Stimulated activated CD8-positive, alpha-beta memory T cell treated with anti-CD3 and anti-CD28 coated beads, Interleukin-4, amount 100 ng/mL, for 24 hours (primary cell): ENCODE measurements around the gene BICRAL.
"Not testable (repeated sequence)": the region's sequence is repeated elsewhere in the genome, so short reads cannot be mapped to it uniquely, and the experiment has no call there.

Experiments
- DNase-seq: peaks from one replicate; pipeline ENCODE4 v3.0.0-alpha.2; 2020; ENCODE audit warnings: low read depth

BICRAL gene

GRCh38 chr6:42795651-42796050 lies 13.8 kb downstream of the BICRAL start:
- DNase-seq, result no peak

DNA sequence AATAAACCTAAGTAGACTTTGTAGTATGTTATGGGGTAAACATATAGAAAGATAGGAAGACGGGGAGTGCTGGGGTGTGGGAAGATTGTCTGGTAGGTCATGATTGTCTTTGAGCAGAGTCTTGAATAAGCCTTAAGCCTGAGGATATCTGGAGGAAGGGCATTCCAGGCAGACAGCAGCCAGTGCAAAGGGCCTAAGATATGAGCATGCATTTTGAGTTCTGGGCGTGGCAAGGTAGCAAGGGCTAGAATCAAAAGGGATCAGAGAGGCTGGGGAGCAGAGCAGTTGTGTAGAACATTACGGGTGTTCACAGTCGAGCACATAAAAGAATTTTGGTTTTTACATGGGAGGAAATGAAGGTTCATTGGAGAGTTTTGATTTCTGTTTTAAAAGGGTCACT lies 14.3 kb downstream of the BICRAL start:
- no peak for DNase-seq

GRCh38 chr6:42797696-42798095 lies 15.8 kb downstream of the BICRAL start:
- DNase-seq, result not testable (repeated sequence)

DNA sequence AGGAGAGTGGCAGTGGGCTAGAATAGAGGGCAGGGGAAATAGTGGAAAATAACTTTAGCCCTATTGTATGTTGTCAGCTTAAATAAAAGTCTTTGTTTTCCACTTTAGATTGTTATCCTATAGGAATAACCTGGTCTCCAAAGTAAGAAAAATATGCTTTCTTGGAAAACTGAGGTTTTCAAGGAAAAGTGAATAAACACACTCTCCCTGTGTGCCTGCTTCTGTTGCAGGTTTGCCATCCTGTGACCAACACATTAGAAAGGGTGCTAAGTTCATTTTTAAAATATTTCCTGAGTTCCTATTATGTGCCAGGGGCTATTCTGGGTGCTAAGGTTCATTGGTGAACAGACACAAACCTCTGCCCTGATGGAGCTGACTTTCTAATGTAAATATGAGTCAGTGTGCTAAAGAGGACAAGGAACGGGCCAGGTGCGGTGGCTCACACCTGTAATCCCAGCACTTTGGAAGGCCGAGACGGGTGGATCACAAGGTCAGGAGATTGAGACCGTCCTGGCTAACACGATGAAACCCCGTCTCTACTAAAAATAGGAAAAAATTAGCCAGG lies 23.5 kb downstream of the BICRAL start:
- no peak for DNase-seq

DNA sequence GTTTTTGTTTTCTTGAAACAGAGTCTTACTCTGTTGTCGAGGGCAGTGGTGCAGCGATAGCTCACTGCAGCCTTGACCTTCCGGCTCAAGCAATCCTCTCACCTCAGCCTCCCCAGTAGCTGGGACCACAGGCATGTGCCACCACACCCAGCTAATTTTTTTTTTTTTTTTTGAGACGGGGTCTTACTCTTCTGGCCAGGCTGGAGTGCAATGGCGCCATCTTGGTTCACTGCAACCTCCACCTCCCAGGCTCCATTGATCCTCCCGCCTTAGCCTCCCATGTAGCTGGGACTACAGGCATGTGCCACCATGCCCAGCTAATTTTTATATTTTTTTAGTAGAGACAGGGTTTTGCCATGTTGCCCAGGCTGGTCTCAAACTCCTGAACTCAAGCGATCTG lies 24.5 kb downstream of the BICRAL start:
- not testable (repeated sequence) for DNase-seq

DNA sequence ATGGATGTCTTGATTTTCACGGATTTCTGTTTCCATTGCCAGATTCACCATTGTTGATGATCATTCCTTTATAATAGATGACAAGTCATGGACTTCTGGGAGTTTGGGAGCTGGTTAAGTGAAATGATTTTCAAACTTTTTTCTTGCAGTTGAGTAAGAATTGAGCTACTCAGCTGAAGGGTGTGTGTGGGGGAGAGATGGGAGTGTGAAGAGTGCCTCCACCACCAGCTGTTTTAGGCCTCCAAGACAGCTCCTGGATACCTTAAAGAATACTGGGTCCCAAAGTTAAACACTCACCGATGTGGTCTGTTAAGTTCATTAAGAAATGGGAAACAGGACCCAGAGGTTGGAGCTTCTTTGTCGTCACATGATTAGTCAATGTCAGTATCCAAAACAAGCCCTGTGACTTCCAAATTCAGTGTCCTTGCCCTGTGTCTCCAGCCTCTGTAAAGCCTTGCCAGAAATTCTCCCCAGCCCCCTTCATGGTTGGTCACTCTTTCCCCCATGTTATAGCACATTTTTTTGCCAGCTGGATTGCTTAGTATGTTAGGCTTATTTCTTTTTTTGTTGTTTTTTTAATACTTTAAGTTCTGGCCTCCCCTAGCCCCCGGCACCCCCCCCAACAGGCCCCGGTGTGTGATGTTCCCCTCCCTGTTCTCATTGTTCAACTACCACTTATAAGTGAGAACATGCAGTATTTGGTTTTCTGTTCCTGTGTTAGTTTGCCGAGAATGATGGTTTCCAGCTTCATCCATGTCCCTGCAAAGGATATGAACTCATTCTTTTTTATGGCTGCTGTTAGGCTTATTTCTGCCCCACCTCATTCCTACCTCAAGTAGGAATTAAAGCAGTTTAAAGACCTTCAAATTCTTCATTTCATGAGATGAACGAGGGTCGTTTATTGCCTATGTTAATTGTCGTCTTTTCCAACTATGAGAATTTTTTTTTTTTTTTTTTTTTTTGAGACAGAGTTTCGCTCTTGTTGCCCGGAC lies 26.9 kb downstream of the BICRAL start:
- DNase-seq, result no peak

- no peak for DNase-seq
These were observed 31.3 kb downstream of the BICRAL start for GRCh38 chr6:42813074-42813645.

GRCh38 chr6:42813906-42814444 lies 32.1 kb downstream of the BICRAL start:
- DNase-seq, result no peak

GRCh38 chr6:42815726-42816125 lies 33.9 kb downstream of the BICRAL start:
- not testable (repeated sequence) for DNase-seq

GRCh38 chr6:42817907-42818306 lies 36.1 kb downstream of the BICRAL start:
- no peak for DNase-seq

GRCh38 chr6:42818416-42818815 lies 36.6 kb downstream of the BICRAL start:
- no peak for DNase-seq

GRCh38 chr6:42818878-42819277 lies 37.0 kb downstream of the BICRAL start:
- no peak for DNase-seq

DNA sequence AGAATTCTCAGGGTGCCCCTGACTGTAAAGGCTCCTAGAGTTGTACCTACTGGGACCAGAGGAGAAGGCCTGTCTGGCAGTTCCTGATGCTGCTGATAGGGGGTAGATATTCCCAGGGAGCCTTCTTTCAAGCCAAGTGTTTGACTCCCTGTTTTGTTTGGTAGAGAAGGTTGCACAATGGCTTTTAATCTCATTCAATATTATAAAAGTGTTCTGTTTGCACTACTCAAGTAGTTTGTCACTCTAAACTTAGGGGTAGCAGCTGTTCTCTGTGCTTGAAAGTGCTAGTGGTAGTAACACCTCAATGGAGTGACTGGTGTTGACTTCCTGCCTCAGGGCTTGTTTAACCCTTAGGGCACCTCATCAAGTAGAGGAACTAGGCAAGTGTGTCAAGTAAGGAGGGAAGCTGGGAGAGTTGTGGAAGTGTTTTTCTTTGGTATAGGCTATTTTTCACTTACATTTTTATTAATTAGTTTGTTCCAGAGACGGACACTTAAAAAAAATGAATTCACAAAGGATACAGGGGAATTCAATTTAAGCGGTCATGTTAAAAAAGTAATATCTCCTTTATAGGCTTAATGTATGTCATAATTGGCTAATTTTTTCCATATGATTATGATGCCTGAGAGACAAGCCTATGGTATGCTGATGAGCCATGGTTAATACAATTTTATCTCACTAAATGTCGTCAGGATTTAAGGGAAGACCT lies 38.1 kb downstream of the BICRAL start:
- no peak for DNase-seq

DNA sequence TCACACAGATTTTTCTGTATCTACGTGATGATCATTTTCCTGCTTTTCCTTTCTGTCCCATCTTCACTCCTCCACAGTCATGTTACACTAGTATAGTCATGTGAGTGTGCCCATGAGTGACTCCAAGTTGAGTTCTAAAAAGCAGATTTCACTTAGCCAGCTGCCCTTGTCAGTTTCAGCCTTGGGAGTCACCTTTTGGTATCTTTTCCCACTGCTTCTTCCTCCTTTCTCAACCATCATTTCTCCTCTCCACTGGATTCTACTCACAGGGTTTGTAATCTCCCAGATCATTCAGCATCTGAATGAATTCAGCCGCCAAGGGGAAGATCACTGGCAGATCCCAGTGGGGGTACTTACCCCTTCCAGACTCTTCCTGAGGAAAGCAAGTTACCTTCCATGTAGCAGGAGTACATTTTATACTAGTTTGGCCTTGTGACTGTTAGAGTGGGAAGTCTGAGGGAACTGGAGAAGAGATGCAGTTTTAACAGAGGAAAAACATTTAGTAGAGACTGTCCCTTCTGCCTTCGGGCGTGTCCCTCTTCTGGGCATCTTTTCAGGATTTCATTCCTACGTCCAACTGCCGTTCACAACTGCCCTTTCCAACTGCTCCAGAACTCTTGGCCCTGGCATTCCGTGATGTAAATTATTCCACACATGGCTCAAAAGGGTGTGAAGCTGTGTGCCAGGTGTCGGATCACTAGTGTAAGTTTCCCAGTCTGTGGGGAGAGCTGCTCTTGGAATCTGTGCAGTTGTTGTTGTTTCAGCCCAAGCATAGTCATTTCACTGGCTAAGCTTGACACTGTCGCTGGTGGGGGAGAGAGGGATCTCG lies 38.9 kb downstream of the BICRAL start:
- no peak for DNase-seq

GRCh38 chr6:42821341-42821668 lies 39.5 kb downstream of the BICRAL start:
- DNase-seq, result no peak

DNA sequence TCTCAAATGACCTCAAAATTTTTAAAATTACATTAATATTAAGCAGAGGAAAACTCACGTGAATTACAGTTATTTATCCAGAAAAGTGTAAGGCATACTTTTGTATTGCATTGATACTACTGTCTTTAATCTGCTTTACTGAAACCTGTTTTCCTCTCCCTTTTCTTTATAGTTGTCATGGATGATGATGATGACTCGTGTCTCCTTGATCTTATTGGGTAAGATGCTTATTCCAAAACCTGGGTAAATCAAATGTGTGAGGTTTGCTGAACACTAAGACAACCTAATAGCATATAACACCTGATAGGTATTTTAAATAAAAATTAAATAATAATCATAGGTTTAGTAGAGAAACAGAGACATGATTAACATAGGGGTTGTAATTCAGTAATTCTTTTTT lies 40.0 kb downstream of the BICRAL start:
- DNase-seq, result no peak

GRCh38 chr6:42829561-42830092 lies 47.8 kb downstream of the BICRAL start:
- no peak for DNase-seq

- DNase-seq, result no peak
These were observed 49.4 kb downstream of the BICRAL start for GRCh38 chr6:42831237-42831636.

DNA sequence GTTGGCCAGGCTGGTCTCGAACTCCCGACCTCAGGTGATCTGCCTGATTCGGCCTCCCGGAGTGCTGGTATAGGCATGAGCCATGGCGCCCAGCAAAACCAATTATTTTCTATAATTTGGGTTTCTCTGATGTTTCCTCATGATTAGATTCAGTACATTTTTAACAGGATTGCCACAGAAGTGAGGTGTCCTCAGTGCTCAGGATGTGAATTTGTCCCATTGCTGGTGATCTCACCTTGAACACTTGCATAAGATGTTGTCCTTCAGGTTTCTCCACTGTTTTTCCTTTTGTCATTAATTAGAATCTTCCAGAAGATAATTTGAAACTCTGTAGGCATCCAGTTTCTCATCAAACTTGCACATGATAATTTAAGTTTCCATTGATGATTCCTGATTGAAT lies 52.2 kb downstream of the BICRAL start:
- DNase-seq, result no peak

DNA sequence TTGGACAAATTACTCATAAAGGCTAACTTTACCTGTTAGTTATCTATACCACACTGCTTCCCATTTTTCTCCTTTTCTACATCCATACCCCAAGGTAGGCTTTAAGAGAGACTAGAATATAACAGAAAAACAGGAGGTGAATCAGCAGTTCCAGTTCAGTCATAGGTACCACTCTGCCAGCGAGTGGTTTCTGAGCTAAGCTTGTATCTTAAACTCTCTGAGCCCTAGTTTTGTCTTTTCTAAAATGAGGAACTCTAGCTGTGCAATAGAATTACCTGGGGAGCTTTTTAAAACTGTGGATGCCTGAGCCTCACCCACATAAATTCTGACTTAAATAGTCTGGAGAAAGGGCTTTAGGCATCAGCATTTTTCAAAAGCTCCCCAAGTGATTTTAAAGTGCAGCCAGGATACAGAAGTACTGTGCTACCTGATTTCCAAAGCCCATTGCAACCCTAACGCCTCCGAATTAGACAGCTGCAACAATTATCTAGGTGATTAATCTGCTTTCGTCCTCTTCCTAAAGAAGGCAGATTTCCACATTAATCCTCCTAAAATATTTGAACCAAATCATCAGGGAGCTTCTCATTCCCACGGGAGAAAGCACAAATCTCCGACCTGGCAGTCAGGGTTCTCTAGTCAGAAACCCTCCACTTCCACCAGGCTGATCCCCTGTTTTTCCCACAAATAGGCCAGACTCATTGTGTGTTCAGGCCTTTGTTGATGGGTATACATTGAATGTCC lies 60.2 kb downstream of the BICRAL start:
- DNase-seq, result no peak

- DNase-seq, result no peak
These were observed 63.5 kb downstream of the BICRAL start for GRCh38 chr6:42845327-42845694.
